ENCODE measurements around the gene PDE11A.

PDE11A gene

DNA sequence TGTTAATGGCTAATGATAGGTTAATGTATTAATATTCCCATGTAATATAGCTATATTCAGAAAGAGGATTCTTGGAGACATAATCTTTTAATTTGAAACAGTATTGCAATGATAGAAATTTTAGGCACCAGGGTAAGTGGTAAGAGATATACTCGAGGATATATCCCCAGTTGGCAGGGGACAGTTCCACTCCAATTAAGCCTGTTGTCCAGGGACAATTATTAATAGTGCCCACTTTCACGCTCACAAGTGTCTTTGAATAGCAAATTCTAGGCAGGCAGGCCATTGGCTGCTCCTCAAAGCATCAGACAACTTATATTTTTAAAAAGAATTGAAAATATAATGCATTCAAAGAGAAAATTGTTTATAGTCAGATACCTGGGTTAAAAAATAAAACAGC, 190.7 kb downstream of the PDE11A start:
- TF ChIP-seq, protein P1, sequence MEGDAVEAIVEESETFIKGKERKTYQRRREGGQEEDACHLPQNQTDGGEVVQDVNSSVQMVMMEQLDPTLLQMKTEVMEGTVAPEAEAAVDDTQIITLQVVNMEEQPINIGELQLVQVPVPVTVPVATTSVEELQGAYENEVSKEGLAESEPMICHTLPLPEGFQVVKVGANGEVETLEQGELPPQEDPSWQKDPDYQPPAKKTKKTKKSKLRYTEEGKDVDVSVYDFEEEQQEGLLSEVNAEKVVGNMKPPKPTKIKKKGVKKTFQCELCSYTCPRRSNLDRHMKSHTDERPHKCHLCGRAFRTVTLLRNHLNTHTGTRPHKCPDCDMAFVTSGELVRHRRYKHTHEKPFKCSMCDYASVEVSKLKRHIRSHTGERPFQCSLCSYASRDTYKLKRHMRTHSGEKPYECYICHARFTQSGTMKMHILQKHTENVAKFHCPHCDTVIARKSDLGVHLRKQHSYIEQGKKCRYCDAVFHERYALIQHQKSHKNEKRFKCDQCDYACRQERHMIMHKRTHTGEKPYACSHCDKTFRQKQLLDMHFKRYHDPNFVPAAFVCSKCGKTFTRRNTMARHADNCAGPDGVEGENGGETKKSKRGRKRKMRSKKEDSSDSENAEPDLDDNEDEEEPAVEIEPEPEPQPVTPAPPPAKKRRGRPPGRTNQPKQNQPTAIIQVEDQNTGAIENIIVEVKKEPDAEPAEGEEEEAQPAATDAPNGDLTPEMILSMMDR (conservative IDR thresholded peaks at IDR 0.05) = no peak
- no peak for TF ChIP-seq ZFX (IDR thresholded peaks at IDR 0.05)
- H3K27ac ChIP-seq = no peak overlapping the region

DNA sequence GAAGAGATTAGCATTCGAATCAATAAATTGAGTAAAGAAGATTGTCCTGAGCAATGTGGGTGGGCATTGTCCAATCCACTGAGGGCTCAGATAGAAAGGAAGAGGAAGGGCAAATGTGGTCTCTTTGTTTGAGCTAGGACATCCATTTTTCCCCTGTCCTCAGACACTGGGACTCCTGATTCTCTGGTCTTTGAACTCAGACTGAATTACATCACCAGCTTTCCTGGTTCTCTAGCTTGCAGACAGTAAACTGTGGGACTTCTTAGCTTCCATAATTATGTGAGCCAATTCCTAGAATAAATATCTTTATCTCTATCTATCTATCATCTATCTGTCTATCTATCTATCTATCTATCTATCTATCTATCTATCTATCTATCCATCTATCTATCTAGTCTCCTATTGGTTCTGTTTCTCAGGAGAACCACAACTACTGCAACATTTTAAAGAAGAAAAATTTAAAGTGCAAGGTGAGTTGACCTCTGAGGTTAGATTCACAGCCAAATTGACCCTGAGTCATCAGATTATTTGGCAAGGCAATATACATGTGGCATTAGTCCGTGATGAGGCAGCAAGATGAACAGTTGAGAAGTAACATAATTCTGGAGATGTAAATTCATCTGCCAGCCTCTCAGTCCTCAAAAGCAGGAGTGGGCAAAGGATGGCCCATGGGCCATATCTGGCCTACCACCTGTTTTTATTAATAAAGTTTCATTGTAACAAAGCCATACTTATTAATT, 191.4 kb downstream of the PDE11A start:
- TF ChIP-seq, protein P1 (conservative IDR thresholded peaks at IDR 0.05) = no peak
- TF ChIP-seq ZFX (IDR thresholded peaks at IDR 0.05) = no peak
- no peak overlapping the region for H3K27ac ChIP-seq

DNA sequence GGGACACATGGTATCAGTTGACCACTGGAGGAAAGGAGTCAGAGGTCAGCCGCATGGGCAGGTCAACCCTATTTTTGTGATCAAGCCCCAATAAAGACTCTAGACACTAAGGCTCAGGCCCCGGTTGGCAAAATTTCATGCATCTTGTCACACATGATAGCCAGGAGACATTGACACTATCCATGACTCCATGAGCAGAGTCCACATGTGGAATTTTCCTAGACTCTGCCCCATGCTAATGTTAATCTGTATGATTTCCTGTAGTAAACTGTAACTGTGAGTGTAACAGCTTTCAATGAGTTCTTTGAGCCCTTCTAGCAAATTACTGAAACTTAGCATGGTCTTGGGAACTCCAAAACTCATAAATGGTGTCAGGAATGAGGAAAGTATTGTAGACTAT, 192.3 kb downstream of the PDE11A start:
- H3K27ac ChIP-seq = no peak overlapping the region
- TF ChIP-seq, protein P1 (conservative IDR thresholded peaks at IDR 0.05) = no peak
- no peak for TF ChIP-seq ZFX (IDR thresholded peaks at IDR 0.05)

DNA sequence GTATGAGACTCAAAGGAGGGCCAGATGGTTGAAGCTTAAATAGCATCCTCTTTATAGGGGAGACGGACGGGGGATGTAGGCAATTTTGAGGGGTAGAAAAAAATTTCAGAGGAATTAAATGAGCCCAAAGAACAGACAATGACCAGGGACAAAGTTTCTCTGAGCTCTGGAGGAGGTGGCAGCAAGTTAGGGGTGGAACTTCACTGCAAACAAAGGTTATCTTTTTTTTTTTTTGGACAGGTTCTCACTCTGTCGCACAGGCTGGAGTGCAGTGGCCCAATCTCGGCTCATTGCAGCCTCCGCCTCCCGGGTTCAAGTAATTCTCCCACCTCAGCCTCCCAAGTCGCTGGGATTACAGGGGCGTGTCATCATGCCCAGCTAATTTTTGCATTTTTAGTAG, 195.6 kb downstream of the PDE11A start:
- TF ChIP-seq, protein P1 (conservative IDR thresholded peaks at IDR 0.05) = no peak
- no peak for TF ChIP-seq ZFX (IDR thresholded peaks at IDR 0.05)
- H3K27ac ChIP-seq = no peak overlapping the region

DNA sequence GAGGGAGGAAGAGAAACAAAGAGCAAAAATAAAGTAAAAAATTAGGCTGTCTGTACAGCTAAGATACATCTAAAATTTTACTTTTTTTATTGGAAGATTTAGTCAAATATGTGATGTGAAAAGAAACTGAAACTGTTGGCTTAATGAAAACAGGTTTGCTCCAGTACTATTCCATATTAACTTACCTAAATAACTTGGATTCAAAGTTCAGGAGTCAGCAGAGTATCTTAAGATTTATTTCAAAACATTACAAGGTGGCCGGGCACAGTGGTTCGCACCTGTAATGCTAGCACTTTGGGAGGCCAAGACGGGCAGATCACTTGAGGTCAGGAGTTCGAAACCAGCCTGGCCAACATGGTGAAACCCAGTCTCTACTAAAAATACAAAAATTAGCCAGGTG, 197.9 kb downstream of the PDE11A start:
- TF ChIP-seq, protein P1 (conservative IDR thresholded peaks at IDR 0.05) = no peak
- no peak for TF ChIP-seq ZFX (IDR thresholded peaks at IDR 0.05)
- no peak overlapping the region for H3K27ac ChIP-seq

DNA sequence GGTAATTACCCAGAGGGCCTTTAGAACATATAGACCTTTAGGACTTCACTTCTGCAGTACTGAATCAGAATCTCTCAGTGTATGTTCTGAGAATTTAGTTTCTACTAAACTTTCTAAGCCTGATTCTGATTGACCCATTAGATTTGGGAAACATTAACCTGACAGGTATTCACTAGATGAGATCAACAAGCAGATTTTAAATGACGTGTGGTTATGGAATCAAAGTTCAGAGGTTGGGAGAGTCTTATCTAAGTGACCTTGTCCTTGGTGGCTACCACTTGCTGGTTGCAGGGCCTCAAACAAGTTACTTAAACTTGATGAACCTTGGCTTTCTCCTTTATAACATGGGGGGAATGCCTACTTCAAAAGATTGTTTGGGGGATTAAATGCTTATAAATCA, 198.7 kb downstream of the PDE11A start:
- TF ChIP-seq, protein P1 (conservative IDR thresholded peaks at IDR 0.05) = no peak
- no peak for TF ChIP-seq ZFX (IDR thresholded peaks at IDR 0.05)
- H3K27ac ChIP-seq = no peak overlapping the region

DNA sequence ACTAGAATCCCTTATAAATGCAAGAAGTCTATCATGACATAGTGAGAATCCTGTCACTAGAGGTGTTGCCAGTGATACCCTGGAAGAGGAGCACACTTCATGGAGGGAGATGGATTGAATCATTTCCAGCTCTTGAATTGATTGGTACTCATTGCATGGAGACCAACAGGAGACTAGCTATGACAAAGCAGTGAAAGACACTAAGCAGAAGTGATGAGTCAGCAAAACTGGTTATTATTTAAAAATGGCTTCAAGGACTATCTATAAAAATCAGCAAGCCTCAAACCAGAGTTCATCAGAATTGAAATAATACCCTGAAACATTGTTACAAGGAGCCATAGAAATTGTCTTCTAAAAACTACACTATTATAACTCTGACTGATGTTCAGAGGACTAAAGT, 200.3 kb downstream of the PDE11A start:
- TF ChIP-seq, protein P1 (conservative IDR thresholded peaks at IDR 0.05) = no peak
- TF ChIP-seq ZFX (IDR thresholded peaks at IDR 0.05) = no peak
- no peak overlapping the region for H3K27ac ChIP-seq

Measured in C4-2B (cell line).